Endodermal cell (in vitro differentiated cells): ENCODE data around the gene CYSTM1. TPM values are rescaled to one million over a fixed set of nuclear protein-coding genes. Genes with fewer than 3 reads are reported as not detected.

Experiments used
- DNase-seq: peaks from one replicate; pipeline ENCODE4 v3.0.0-alpha.2; 2017
- H3K27ac ChIP-seq: 2 replicates; pipeline ENCODE4 v1.5.1; 2013; ENCODE audit warnings: mild to moderate bottlenecking, low read depth, low read length, moderate library complexity
- H3K27me3 ChIP-seq: 2 replicates; pipeline ENCODE4 v1.6.1; 2013; ENCODE audit warnings: mild to moderate bottlenecking, low read length, moderate library complexity; ENCODE audit not compliant: insufficient read depth, control insufficient read depth, poor library complexity, severe bottlenecking
- H3K36me3 ChIP-seq: 2 replicates; pipeline ENCODE4 v1.7.0; 2013; ENCODE audit warnings: mild to moderate bottlenecking, low read length, moderate library complexity; ENCODE audit not compliant: control insufficient read depth, insufficient read depth
- H3K4me1 ChIP-seq: one replicate; pipeline ENCODE4 v1.7.0; 2013; ENCODE audit warnings: low read length; ENCODE audit not compliant: control insufficient read depth, insufficient read depth
- H3K4me3 ChIP-seq: 2 replicates; pipeline ENCODE4 v1.5.1; 2013; ENCODE audit warnings: mild to moderate bottlenecking, low read length, moderate library complexity
- H3K9ac ChIP-seq: 2 replicates; pipeline ENCODE4 v1.6.1; 2013; ENCODE audit warnings: mild to moderate bottlenecking, low read length, moderate library complexity; ENCODE audit not compliant: poor library complexity, severe bottlenecking; ENCODE audit errors: extremely low read depth
- H3K9me3 ChIP-seq: 2 replicates; pipeline ENCODE4 v1.6.1; 2013; ENCODE audit warnings: mild to moderate bottlenecking, low read length, moderate library complexity; ENCODE audit not compliant: control insufficient read depth
- H3K27ac Mint-ChIP-seq: 2 replicates; pipeline ENCODE4 v1.8.0; 2020; ENCODE audit warnings: mixed read lengths
- H3K27me3 Mint-ChIP-seq: 2 replicates; pipeline ENCODE4 v1.8.0; 2021; ENCODE audit warnings: mild to moderate bottlenecking, mixed read lengths; ENCODE audit not compliant: insufficient read depth
- H3K36me3 Mint-ChIP-seq: 2 replicates; pipeline ENCODE4 v1.8.0; 2020; ENCODE audit warnings: low read depth, mixed read lengths
- H3K4me1 Mint-ChIP-seq: 2 replicates; pipeline ENCODE4 v1.8.0; 2020; ENCODE audit warnings: mixed read lengths
- H3K4me3 Mint-ChIP-seq: 2 replicates; pipeline ENCODE4 v1.8.0; 2020; ENCODE audit warnings: mild to moderate bottlenecking, moderate library complexity, mixed read lengths
- H3K9me3 Mint-ChIP-seq: 2 replicates; pipeline ENCODE4 v1.8.0; 2020; ENCODE audit warnings: mild to moderate bottlenecking, mixed read lengths
- CTCF ChIP-seq: fragments of 200-600 bp; sonication (generic); conservative IDR thresholded peaks from 2 replicates; pipeline ENCODE4 v1.5.0; 2021; ENCODE audit warnings: antibody characterized with exemption, mild to moderate bottlenecking
- WGBS, 2 experiments: methylation state at CpG; one replicate each; pipeline versions ENCODE4 v1.1.5 to v1.1.7; 2013; ENCODE audit warnings: missing lambda C conversion rate in 2 of 2, mixed read lengths in 1 of 2; ENCODE audit not compliant: insufficient coverage in 1 of 2, insufficient read length in 1 of 2; 5-methylcytosine and 5-hydroxymethylcytosine counted together
- total RNA-seq, 2 donors: library from RNA; stranded (reverse); fragmentation: NEBNext Ultra II Directional in 1 of 2; extraction: Animal tissue kit (Norgen Biotek cat#: 25700) in 1 of 2; gene quantifications; 2 replicates in 1 of 2; 3 replicates in 1 of 2; pipeline ENCODE4 v1.2.1, GENCODE V29; 2021

Gene CYSTM1
- total RNA-seq, 2 donors from 2014 or later = 30.7 to 38.1 TPM

DNA sequence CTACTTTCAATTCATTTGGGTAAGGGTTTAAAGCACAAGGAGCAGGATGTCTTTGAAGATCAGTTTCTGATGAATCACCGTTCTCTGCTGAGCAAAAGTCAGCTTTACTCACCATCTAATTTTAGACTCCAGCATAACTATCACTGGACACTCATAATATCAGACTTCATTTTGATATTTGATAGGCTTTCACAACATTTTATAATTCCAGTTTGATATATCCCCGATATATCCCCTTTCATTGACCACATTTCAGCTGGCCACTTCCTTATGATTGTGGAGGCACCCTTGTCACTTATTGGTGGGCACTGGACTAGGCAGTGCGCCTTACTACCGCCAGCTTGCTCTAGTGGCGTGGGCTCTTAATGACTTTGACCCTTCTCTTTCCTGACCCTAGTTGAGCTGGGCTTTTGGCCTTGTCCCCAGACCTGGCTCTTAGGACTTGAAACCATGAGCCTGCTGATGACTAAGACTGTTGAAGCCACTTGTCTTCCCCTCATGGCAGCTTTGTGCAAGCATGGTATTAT, 46.8 kb downstream of the CYSTM1 start:
- Mint-ChIP-seq H3K4me3 (no peak overlapping the region), H3K9me3 (no peaks in the 10 kb centered on the region), H3K27me3 (no peaks in the 10 kb centered on the region), H3K27ac (no peak overlapping the region), H3K4me1 (peaks cover 21% of the 10 kb centered on the region), H3K36me3 (no peaks in the 10 kb centered on the region)
- Histone ChIP-seq H3K36me3 (no peaks in the 10 kb centered on the region), H3K9ac (no peak overlapping the region), H3K27ac (no peak overlapping the region), H3K9me3 (no peaks in the 10 kb centered on the region), H3K4me1 (peaks cover under 1% of the 10 kb centered on the region), H3K27me3 (no peaks in the 10 kb centered on the region), H3K4me3 (no peak overlapping the region)
- DNase-seq = no peak
- WGBS, 2 experiments = 86 to 97% methylated on average over 5 of the region's 5 CpGs
- no peak for TF ChIP-seq CTCF

GRCh38 chr5:140222416-140222815, 47.4 kb downstream of the CYSTM1 start:
- no peaks in the 10 kb centered on the region for H3K36me3 Mint-ChIP-seq
- Histone ChIP-seq H3K4me1 (no peaks in the 10 kb centered on the region), H3K27me3 (no peaks in the 10 kb centered on the region), H3K9ac (no peak overlapping the region), H3K27ac (no peak overlapping the region), H3K36me3 (no peaks in the 10 kb centered on the region), H3K9me3 (no peaks in the 10 kb centered on the region), H3K4me3 (no peak overlapping the region)
- no peak overlapping the region for H3K4me3 Mint-ChIP-seq
- H3K27ac Mint-ChIP-seq = no peak overlapping the region
- no peak for TF ChIP-seq CTCF
- no peaks in the 10 kb centered on the region for H3K9me3 Mint-ChIP-seq
- no peaks in the 10 kb centered on the region for H3K27me3 Mint-ChIP-seq
- peaks cover 16% of the 10 kb centered on the region for H3K4me1 Mint-ChIP-seq
- 95 to 100% methylated on average over 1 of the region's 1 CpG for WGBS, 2 experiments
- DNase-seq = no peak

DNA sequence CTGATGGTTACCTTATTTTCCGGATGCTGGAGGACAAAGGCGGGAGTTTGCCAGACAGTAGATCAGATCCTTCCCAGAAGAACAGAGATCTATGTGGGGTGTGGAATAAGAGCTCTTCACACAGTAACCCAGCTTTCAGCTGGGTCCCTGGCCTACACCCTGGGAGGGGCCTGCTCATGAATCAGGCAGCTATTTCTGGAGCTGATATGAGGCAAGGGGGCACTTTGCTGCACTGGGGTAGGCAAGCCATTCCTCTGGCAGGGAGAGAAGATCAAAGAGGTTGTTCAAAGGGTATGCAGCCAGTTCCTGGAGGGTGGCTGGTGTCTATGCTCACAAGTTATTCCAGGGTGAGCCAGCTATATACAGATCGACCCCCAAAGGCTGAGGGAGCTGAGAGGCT, 48.6 kb downstream of the CYSTM1 start:
- no peaks in the 10 kb centered on the region for H3K36me3 Mint-ChIP-seq
- H3K4me3 Mint-ChIP-seq = no peak overlapping the region
- H3K27me3 Mint-ChIP-seq = no peaks in the 10 kb centered on the region
- H3K4me1 ChIP-seq = no peaks in the 10 kb centered on the region
- no peaks in the 10 kb centered on the region for H3K27me3 ChIP-seq
- no peaks in the 10 kb centered on the region for H3K9me3 Mint-ChIP-seq
- WGBS, 2 experiments = 86 to 98% methylated on average over 1 to 3 of the region's 3 CpGs
- no peak overlapping the region for H3K27ac ChIP-seq
- no peak for TF ChIP-seq CTCF
- no peaks in the 10 kb centered on the region for H3K9me3 ChIP-seq
- no peaks in the 10 kb centered on the region for H3K36me3 ChIP-seq
- no peak overlapping the region for H3K9ac ChIP-seq
- no peak overlapping the region for H3K4me3 ChIP-seq
- no peak for DNase-seq
- H3K4me1 Mint-ChIP-seq = peaks cover 16% of the 10 kb centered on the region
- H3K27ac Mint-ChIP-seq = no peak overlapping the region
